Left kidney (tissue), 2 donors: ENCODE measurements around the gene FRMD4A. TPM values are rescaled to one million over a fixed set of nuclear protein-coding genes. Genes with fewer than 3 reads are reported as not detected.
"Not testable (repeated sequence)": the region's sequence is repeated elsewhere in the genome, so short reads cannot be mapped to it uniquely, and the experiment has no call there.

Source experiments
- DNase-seq: peaks from one replicate; pipeline ENCODE4 v3.0.0-alpha.2; 2013
- polyA plus RNA-seq: library from polyadenylated mRNA; unstranded; fragments of 120-200 nt; gene quantifications from one replicate; pipeline ENCODE4 v1.2.1, GENCODE V29; 2013; ENCODE audit not compliant: insufficient read length

Gene FRMD4A
- polyA plus RNA-seq, 1 donor: 85.8 TPM

GRCh38 chr10:13913897-13914296 lies 416.8 kb downstream of the FRMD4A start:
- peak; percentile 34 for DNase-seq

GRCh38 chr10:13911821-13912520 lies 418.8 kb downstream of the FRMD4A start:
- DNase-seq: no peak

GRCh38 chr10:13909516-13910258 lies 421.0 kb downstream of the FRMD4A start:
- no peak for DNase-seq

- no peak for DNase-seq
Measured at GRCh38 chr10:13908475-13908874, 422.2 kb downstream of the FRMD4A start.

- DNase-seq: no peak
Measured at GRCh38 chr10:13907570-13907969, 423.2 kb downstream of the FRMD4A start.

GRCh38 chr10:13905281-13905680 lies 425.4 kb downstream of the FRMD4A start:
- DNase-seq: no peak

GRCh38 chr10:13904064-13904463 lies 426.7 kb downstream of the FRMD4A start:
- DNase-seq: no peak

GRCh38 chr10:13902868-13903587 lies 427.7 kb downstream of the FRMD4A start:
- no peak for DNase-seq

- DNase-seq: no peak
Measured at GRCh38 chr10:13899941-13900340, 430.8 kb downstream of the FRMD4A start.

- DNase-seq: not testable (repeated sequence)
Measured at GRCh38 chr10:13896146-13896545, 434.6 kb downstream of the FRMD4A start.

GRCh38 chr10:13894412-13895093 lies 436.2 kb downstream of the FRMD4A start:
- no peak for DNase-seq

GRCh38 chr10:13893926-13894325 lies 436.8 kb downstream of the FRMD4A start:
- no peak for DNase-seq

- DNase-seq: no peak
Measured at GRCh38 chr10:13892871-13893270, 437.9 kb downstream of the FRMD4A start.

GRCh38 chr10:13892001-13892491 lies 438.7 kb downstream of the FRMD4A start:
- DNase-seq: no peak

GRCh38 chr10:13891128-13892000 lies 439.4 kb downstream of the FRMD4A start:
- DNase-seq: no peak

- DNase-seq: no peak
Measured at GRCh38 chr10:13890233-13891127, 440.2 kb downstream of the FRMD4A start.

- DNase-seq: no peak
Measured at GRCh38 chr10:13887761-13888160, 443.0 kb downstream of the FRMD4A start.

- no peak for DNase-seq
Measured at GRCh38 chr10:13885238-13885990, 445.3 kb downstream of the FRMD4A start.
